ENCODE measurements around the gene CD69.

- TF ChIP-seq CTCF (conservative IDR thresholded peaks at IDR 0.05; ENCODE audit: low read length) (no peak), EZH2phosphoT487 (IDR thresholded peaks at IDR 0.05; ENCODE audit: borderline replicate concordance) (no peak)
Observed at GRCh38 chr12:9724023-9724422, 36.7 kb downstream of the CD69 start.
